Hindlimb muscle (tissue), 1 donor: ENCODE data around the gene RGS13. TPM values are rescaled to one million over a fixed set of nuclear protein-coding genes. Genes with fewer than 3 reads are reported as not detected.

Experiments
- DNase-seq: peaks from one replicate; pipeline ENCODE4 v3.0.0-alpha.2; 2013
- polyA plus RNA-seq: library from polyadenylated mRNA; unstranded; fragments of 120-200 nt; gene quantifications from one replicate; pipeline ENCODE4 v1.2.1, GENCODE V29; 2013; ENCODE audit not compliant: insufficient read length

RGS13 gene
- polyA plus RNA-seq, 1 donor: 0.15 TPM

DNA sequence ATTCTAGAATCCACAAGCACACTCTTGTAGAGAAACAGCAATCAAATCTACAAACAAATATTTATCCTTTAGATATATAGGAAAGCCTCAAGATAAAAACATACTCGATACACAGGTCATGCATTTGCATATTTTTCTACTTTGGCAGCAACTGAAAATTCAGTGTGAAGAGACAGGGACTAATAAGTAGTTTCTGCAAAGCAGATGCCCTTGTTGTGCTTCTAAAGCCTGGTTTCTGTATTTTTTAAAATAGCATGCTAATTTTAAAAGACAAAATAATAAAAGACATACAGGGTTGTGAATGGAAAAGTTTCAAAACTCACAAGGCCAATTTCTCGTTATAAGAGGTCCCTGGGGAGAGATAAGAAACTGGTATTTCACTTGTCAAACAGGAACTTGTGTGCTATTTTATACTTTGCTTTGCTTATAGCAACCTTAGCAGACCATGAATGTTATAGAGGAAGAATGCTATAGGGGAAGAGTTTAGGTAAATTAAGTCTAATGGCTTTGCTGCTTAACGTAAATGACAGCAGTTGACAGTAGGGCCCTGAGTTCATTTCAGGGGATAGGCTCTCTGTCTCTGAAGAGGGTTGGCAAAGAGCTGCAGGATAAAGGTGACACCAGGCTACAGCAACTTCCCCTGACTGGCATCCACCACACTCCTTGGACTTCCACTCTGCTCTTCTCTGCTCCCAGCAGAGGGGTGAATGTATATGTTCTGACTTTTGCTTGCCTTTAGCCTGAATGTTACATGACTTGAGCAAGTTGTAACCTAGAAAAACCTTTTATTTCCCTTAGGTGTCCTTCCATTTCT is 9.4 kb upstream of the RGS13 start:
- no peak for DNase-seq

- DNase-seq: no peak
Measured at GRCh38 chr1:192627901-192628300, 8.0 kb upstream of the RGS13 start.

DNA sequence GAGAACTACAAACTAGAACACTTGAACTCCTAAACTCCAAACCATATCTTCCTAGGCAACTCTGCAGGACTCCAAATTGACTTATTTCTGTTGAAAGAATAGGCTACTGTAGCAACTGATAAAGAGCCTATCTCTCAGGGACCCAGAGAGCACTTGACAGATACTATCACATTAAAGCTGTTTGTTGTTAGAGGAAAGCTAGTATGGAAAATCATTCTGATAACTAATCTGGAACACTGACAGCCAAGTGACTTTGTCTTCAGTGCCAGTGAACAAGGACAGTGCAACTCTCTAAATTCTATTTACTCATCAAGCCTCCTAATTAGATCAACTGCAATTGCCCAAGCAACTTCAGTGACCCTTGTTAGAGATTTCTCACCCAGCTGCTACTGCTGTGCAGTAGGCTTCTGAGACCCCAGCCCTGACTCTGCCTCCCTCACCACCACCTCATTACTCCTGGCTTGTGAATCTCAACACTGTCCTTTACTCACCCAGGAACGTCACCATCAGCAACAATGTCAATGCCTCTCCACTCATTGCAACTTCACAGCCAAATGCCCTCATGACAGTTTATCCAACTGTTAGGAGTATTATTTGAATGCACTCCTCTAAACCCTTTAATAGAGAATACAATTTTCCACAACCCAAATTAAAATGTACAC is 7.4 kb upstream of the RGS13 start:
- DNase-seq: no peak

- DNase-seq: no peak
Measured at GRCh38 chr1:192629612-192630011, 6.3 kb upstream of the RGS13 start.

- no peak for DNase-seq
Measured at GRCh38 chr1:192630521-192631287, 5.2 kb upstream of the RGS13 start.

- no peak for DNase-seq
Measured at GRCh38 chr1:192631749-192632148, 4.2 kb upstream of the RGS13 start.

DNA sequence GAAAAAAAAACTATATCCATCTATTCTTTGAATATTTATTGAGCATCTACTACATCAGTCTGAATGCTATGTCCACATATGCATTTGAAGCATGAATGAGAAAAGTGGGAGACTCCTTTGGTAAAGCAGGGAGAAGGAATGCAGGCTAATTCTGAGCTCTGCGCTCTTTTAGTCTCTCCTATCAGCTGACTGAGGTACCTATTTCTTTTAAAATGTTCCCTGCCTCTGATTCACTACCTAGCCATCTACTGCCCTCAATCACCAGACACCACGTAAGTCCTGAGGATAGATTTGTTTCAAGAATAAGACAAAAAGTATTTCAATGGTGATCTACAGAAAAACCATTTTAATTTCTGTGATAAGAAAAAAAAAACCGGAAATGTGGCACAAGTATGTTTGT is 3.8 kb upstream of the RGS13 start:
- no peak for DNase-seq

DNA sequence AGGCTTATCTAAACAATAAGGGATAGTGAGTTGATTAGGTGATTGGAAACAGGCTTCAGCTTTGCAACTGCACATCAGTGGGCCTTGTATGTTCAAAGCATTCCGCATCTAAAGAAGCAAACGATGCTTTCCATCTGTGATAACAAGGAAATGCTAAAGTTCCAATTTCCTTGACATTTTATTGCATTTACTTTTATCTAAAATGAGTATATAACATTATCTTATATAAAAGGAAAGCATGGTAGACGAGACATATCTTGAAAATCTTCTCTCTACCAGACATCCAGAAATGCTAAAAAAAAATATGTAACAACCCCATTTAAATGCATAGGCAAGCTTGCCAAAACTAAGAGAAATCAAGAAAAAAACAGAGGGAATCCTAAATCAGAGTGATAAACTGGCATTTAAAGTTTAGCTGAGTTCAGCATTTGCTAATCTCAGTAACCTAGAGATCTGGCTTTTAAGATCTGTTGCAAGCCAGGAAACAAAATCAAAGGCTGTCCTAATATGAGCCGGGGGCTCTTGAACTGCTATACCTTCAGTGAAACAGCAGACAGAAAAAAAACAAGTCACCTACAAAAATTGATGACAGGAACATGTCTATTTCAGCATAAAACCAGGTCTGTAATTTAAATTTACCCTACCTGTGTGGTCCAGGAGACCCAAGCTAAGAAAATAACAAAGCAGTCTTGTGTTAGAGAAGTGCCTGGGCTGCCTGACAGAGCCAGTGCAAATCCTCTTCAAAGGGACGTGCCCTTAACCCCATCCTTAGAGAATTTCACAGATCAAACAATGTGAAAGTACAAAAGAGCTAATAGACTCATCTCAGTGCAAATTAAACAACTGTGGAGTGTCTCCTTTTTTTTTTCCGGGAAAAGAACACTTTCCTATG is 3.1 kb upstream of the RGS13 start:
- no peak for DNase-seq

- no peak for DNase-seq
Measured at GRCh38 chr1:192633533-192634253, 2.3 kb upstream of the RGS13 start.

DNA sequence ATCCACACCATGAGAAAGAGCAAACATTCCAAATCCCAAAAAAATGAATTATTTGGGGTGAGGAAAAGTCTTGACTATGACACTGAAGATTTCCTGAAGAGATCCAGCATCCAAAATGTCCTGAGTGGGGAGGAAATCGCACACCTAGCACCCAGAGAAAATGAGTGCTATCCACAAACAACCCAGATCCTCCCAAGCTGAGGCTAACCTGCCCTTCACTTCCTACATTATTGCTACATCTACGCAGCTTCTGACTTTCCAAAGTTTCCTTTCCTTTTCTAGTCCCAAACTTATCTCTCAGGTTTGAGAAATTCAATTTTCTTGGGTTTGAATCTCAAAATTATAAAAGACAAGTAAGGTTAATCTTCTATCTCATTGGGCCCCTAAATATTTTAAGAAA is 906 bp upstream of the RGS13 start:
- DNase-seq: no peak

DNA sequence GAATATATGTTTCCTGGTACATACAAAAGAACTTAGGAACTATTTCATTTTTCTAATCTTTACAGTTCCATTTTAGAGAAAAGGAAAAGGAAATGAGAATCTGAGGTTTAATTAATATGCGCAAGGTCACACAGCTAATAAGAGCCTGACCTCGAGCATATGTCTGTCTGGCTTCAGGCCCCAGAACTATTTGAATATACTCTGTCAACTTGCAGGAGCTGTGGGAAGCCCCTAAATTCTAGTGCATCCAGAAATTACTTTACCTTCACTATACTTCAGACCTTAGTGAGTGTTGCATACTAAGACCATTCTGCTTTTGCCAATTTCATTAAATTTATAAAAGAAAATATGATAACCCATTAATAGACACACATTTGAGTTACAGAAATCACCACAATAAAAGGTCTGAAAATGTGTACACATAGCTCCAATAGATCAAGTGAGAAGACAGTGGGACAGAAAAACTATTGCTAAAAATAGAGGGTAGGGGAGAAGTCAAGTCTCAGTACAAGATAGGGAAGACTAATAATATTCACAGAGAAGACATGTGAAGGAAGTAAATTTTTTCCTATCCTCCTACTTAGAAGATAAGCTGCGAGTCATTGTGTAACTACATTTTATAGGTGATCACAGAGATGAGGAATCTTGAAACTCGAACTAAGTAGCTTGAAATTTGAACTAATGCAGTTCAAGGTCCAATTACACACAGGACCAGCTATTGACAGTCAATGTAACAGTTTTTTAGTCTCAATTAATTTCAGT is 3.8 kb downstream of the RGS13 start:
- DNase-seq: no peak

- no peak for DNase-seq
Measured at GRCh38 chr1:192652159-192652558, 16.2 kb downstream of the RGS13 start.

DNA sequence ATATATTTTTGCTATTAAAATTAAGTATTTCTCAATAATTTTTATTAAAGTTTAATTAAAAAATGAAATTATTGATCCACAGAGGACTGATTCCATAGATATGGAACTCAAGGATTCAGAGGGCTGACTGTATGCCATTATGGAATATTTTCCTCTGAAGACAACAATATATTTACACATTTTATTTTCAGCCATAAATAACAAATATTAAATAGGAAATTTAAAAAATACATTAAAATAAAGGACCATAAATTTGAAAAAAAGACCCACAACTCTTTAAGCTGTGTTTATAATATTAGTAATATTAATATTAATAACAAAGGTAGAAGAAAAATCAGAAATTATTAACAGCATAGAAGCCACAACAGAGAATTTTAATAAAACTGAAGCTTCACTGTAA is 18.2 kb downstream of the RGS13 start:
- DNase-seq: no peak

DNA sequence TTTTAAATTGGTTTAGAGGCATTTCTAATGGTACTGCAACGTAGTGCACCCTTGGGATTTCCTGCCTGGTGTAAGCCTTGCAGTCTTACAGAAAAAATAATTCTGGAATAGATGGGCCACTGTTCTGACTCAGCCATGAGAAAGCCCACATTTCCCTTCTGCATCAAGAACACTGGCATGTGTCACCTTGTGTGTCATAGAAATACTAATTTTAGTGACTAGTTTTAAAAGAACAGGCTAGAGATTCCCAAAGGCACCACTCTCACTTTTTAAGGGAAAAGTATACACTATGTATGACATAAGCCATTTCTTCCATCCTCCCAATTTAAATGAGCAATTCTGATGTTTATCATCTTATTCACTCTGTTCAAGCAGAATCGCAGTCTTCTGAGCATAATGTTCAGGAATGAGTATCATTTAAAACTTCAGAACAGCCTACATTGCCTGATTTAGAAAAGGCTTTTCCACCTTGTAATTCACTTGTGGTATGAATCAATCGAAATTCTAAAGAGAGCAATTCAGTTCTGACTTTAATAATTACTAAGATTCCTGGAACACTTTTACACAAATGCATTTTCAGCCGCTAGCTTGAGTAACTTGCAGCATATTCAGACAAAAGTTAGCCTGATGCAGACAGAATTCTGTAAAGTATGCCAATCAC is 18.8 kb downstream of the RGS13 start:
- no peak for DNase-seq

- no peak for DNase-seq
Measured at GRCh38 chr1:192657760-192658159, 21.8 kb downstream of the RGS13 start.

DNA sequence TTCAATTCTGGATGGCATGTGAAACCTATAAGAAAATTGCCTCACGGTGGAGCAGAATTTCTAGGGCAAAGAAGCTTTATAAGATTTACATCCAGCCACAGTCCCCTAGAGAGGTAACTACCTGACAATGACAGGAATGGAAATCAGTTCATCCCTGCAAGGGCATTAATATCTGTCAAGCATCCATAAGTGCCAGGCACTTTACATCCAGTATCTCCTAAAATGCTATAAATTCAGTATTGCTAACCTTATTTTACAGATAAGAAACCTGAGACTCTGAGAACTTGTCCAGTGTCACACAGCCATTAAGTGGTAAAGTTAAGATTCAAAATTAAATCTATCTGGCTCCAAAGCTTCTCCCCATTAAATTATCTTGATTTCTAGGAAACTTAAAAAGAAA is 22.3 kb downstream of the RGS13 start:
- DNase-seq: no peak

- DNase-seq: no peak
Measured at GRCh38 chr1:192660613-192661012, 24.7 kb downstream of the RGS13 start.

- no peak for DNase-seq
Measured at GRCh38 chr1:192668409-192668983, 32.5 kb downstream of the RGS13 start.

DNA sequence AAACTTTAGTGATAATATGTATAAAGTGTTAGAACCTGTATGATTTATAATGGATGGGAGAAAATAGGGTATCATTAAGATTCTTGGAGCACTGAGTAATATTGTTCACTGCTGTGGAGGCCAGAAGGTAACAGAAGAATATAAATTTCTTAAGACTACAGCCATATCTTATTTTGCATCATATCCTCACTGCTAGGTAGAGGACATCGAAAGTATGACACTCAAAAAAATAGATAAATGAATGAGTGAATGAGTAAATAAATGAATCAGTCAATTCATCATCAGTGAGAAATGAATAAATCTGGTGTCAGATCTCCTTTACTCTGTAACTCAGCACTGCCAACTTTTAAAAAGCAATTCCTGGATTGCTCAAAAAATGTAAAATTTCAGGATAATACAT is 33.2 kb downstream of the RGS13 start:
- no peak for DNase-seq

DNA sequence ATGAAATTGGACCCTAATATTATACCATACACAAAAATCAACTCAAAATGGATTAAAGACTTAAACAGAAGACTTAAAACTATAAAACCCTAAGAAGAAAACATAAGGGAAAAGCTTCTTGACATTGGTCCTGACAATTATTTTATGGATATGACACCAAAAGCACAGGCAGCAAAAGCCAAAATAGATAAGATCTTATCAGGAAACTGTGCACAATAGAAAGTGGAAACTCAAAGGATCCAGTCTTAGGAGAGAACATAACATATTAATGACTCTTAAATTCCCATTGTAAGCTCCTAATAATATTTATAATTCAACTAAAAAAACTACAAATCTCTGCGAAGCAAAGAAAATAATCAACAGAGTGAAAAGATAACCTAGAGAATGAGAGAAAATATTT is 39.8 kb downstream of the RGS13 start:
- no peak for DNase-seq
